ENCODE results near the gene MYOG.

The MYOG gene

GRCh38 chr1:203041351-203041932 is 44.4 kb downstream of the MYOG start:
- Histone ChIP-seq H3K27ac (ENCODE audit: low read depth, low read length) (no peak overlapping the region), H3K27me3 (ENCODE audit: control insufficient read depth in 5 of 5, insufficient read depth in 4 of 5, low read length in 5 of 5) (peaks cover 6 to 19% (median 17%) of the 10 kb centered on the region in 5 donors)

DNA sequence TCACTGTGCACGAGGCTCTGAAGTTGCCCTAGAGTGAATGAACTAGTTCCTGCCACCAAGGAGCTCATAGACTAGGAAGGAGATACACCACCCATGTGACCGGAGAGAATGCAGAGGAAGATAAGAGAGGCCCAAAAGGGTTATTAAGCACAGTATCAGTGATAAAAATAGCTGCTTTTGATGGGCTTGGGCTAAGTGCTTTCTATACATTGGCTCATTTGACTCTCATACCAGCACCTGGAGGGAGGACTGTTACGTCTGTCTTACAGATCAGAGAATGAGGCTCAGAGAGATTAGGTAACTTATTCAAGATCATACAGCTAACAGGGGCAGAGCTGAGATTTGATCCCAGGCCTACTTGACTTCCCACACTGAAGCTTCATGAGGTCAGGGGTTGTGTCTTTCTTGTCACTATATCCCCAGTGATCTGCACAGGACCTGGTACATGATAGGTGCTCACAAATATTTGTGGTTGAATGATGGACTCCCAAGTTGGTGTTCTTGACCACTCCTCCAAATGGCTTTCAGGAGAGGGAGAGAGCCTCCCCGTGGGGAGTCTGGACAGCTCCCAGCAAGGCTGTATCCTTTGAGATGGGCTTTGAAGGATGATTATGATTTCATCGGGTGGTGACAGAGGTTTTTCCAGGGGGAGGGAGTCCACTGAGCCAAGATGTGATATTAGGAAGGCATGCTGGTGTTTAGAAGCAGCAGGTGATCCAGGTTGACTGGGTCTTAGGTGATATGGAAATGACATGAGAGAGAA is 45.1 kb downstream of the MYOG start:
- Histone ChIP-seq H3K27ac (ENCODE audit: low read depth, low read length) (no peak overlapping the region), H3K36me3 (ENCODE audit: control insufficient read depth in 5 of 5, insufficient read depth in 5 of 5, low read length in 5 of 5) (no peaks in the 10 kb centered on the region), H3K4me1 (ENCODE audit: control insufficient read depth in 5 of 5, insufficient read depth in 5 of 5, low read length in 5 of 5) (peaks cover 0 to 16% (median 6%) of the 10 kb centered on the region in 5 donors), H3K27me3 (ENCODE audit: control insufficient read depth in 5 of 5, insufficient read depth in 4 of 5, low read length in 5 of 5) (peaks cover 6 to 17% (median 15%) of the 10 kb centered on the region in 5 donors), H3K9ac (ENCODE audit: low read length in 5 of 5) (no peak overlapping the region), H3K9me3 (ENCODE audit: control insufficient read depth in 5 of 5, low read length in 5 of 5) (no peaks in the 10 kb centered on the region), H3K4me3 (ENCODE audit: low read depth in 1 of 5, low read length in 5 of 5) (no peak overlapping the region)

More at GRCh38 chr1:203041351-203041932, 44.4 kb downstream of the MYOG start:
- H3K4me3 ChIP-seq (ENCODE audit: low read depth in 1 of 5, low read length in 5 of 5): no peak overlapping the region
- no peaks in the 10 kb centered on the region for H3K36me3 ChIP-seq (ENCODE audit: control insufficient read depth in 5 of 5, insufficient read depth in 5 of 5, low read length in 5 of 5)
- H3K9me3 ChIP-seq (ENCODE audit: control insufficient read depth in 5 of 5, low read length in 5 of 5): no peaks in the 10 kb centered on the region
- peaks cover 0 to 16% (median 6%) of the 10 kb centered on the region in 5 donors for H3K4me1 ChIP-seq (ENCODE audit: control insufficient read depth in 5 of 5, insufficient read depth in 5 of 5, low read length in 5 of 5)
- no peak overlapping the region for H3K9ac ChIP-seq (ENCODE audit: low read length in 5 of 5)

GRCh38 chr1:203039609-203040512 is 46.0 kb downstream of the MYOG start:
- Histone ChIP-seq H3K36me3 (ENCODE audit: control insufficient read depth in 5 of 5, insufficient read depth in 5 of 5, low read length in 5 of 5) (no peaks in the 10 kb centered on the region), H3K27ac (ENCODE audit: low read depth, low read length) (no peak overlapping the region), H3K4me1 (ENCODE audit: control insufficient read depth in 5 of 5, insufficient read depth in 5 of 5, low read length in 5 of 5) (peaks cover 0 to 16% (median 6%) of the 10 kb centered on the region in 5 donors), H3K27me3 (ENCODE audit: control insufficient read depth in 5 of 5, insufficient read depth in 4 of 5, low read length in 5 of 5) (peaks cover 6 to 15% (median 15%) of the 10 kb centered on the region in 5 donors), H3K4me3 (ENCODE audit: low read depth in 1 of 5, low read length in 5 of 5) (no peak overlapping the region), H3K9me3 (ENCODE audit: control insufficient read depth in 5 of 5, low read length in 5 of 5) (no peaks in the 10 kb centered on the region), H3K9ac (ENCODE audit: low read length in 5 of 5) (no peak overlapping the region)

DNA sequence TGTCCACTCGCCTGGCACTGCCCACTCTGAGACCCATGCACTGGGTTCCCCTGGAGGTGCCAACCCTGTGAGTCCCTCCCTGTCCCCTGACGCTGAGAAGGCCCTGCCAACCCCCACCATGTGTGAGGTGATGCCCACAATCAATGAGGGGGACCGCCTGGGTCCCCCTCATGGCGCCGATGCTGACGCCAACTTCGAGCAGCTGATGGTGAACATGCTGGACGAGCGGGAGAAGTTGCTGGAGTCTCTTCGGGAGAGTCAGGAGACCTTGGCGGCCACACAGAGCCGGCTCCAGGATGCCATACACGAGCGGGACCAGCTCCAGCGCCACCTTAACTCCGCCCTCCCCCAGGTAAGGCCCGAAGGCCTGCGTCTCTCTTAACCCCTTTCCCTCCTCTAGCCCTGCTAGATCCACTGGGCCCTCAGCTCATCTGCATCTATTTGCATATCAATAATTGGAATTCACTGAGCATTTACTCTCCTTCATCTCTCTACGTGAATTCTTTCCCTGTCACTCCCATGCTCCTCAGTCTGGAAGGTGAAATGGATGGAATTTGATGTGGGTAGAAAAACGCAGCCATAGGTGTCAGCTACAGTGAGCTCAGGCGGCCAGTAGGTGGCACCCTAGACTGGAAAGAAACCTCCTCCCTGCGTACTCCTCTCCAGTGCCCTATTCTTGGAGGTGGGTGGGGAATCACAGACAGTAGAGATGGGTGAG is 46.8 kb downstream of the MYOG start:
- no peak overlapping the region for H3K9ac ChIP-seq (ENCODE audit: low read length in 5 of 5)
- H3K4me1 ChIP-seq (ENCODE audit: control insufficient read depth in 5 of 5, insufficient read depth in 5 of 5, low read length in 5 of 5): peaks cover 0 to 16% (median 6%) of the 10 kb centered on the region in 5 donors
- H3K36me3 ChIP-seq (ENCODE audit: control insufficient read depth in 5 of 5, insufficient read depth in 5 of 5, low read length in 5 of 5): no peaks in the 10 kb centered on the region
- H3K4me3 ChIP-seq (ENCODE audit: low read depth in 1 of 5, low read length in 5 of 5): no peak overlapping the region
- H3K27me3 ChIP-seq (ENCODE audit: control insufficient read depth in 5 of 5, insufficient read depth in 4 of 5, low read length in 5 of 5): peaks cover 4 to 18% (median 12%) of the 10 kb centered on the region in 5 donors
- H3K9me3 ChIP-seq (ENCODE audit: control insufficient read depth in 5 of 5, low read length in 5 of 5): no peaks in the 10 kb centered on the region
- no peak overlapping the region for H3K27ac ChIP-seq (ENCODE audit: low read depth, low read length)

- Histone ChIP-seq H3K4me1 (ENCODE audit: control insufficient read depth in 5 of 5, insufficient read depth in 5 of 5, low read length in 5 of 5) (peaks cover 0 to 16% (median 6%) of the 10 kb centered on the region in 5 donors), H3K27ac (ENCODE audit: low read depth, low read length) (no peak overlapping the region), H3K36me3 (ENCODE audit: control insufficient read depth in 5 of 5, insufficient read depth in 5 of 5, low read length in 5 of 5) (no peaks in the 10 kb centered on the region), H3K9me3 (ENCODE audit: control insufficient read depth in 5 of 5, low read length in 5 of 5) (no peaks in the 10 kb centered on the region), H3K9ac (ENCODE audit: low read length in 5 of 5) (no peak overlapping the region), H3K27me3 (ENCODE audit: control insufficient read depth in 5 of 5, insufficient read depth in 4 of 5, low read length in 5 of 5) (peaks cover 4 to 18% (median 10%) of the 10 kb centered on the region in 5 donors), H3K4me3 (ENCODE audit: low read depth in 1 of 5, low read length in 5 of 5) (no peak overlapping the region)
Observed at GRCh38 chr1:203038217-203038741, 47.5 kb downstream of the MYOG start.

- Histone ChIP-seq H3K27ac (ENCODE audit: low read depth, low read length) (no peak overlapping the region), H3K9ac (ENCODE audit: low read length in 5 of 5) (no peak overlapping the region), H3K36me3 (ENCODE audit: control insufficient read depth in 5 of 5, insufficient read depth in 5 of 5, low read length in 5 of 5) (no peaks in the 10 kb centered on the region)
Observed at GRCh38 chr1:203037509-203038190, 48.2 kb downstream of the MYOG start.

GRCh38 chr1:203036537-203036936 is 49.3 kb downstream of the MYOG start:
- H3K27me3 ChIP-seq (ENCODE audit: control insufficient read depth in 5 of 5, insufficient read depth in 4 of 5, low read length in 5 of 5): peaks cover 4 to 18% (median 10%) of the 10 kb centered on the region in 5 donors
- H3K9ac ChIP-seq (ENCODE audit: low read length in 5 of 5): no peak overlapping the region
- H3K4me3 ChIP-seq (ENCODE audit: low read depth in 1 of 5, low read length in 5 of 5): no peak overlapping the region
- H3K4me1 ChIP-seq (ENCODE audit: control insufficient read depth in 5 of 5, insufficient read depth in 5 of 5, low read length in 5 of 5): peaks cover 0 to 16% (median 6%) of the 10 kb centered on the region in 5 donors
- H3K9me3 ChIP-seq (ENCODE audit: control insufficient read depth in 5 of 5, low read length in 5 of 5): no peaks in the 10 kb centered on the region
- no peaks in the 10 kb centered on the region for H3K36me3 ChIP-seq (ENCODE audit: control insufficient read depth in 5 of 5, insufficient read depth in 5 of 5, low read length in 5 of 5)
- H3K27ac ChIP-seq (ENCODE audit: low read depth, low read length): no peak overlapping the region

More at GRCh38 chr1:203037509-203038190, 48.2 kb downstream of the MYOG start:
- Histone ChIP-seq H3K27me3 (ENCODE audit: control insufficient read depth in 5 of 5, insufficient read depth in 4 of 5, low read length in 5 of 5) (peaks cover 4 to 18% (median 10%) of the 10 kb centered on the region in 5 donors), H3K4me1 (ENCODE audit: control insufficient read depth in 5 of 5, insufficient read depth in 5 of 5, low read length in 5 of 5) (peaks cover 0 to 16% (median 6%) of the 10 kb centered on the region in 5 donors), H3K4me3 (ENCODE audit: low read depth in 1 of 5, low read length in 5 of 5) (no peak overlapping the region), H3K9me3 (ENCODE audit: control insufficient read depth in 5 of 5, low read length in 5 of 5) (no peaks in the 10 kb centered on the region)

DNA sequence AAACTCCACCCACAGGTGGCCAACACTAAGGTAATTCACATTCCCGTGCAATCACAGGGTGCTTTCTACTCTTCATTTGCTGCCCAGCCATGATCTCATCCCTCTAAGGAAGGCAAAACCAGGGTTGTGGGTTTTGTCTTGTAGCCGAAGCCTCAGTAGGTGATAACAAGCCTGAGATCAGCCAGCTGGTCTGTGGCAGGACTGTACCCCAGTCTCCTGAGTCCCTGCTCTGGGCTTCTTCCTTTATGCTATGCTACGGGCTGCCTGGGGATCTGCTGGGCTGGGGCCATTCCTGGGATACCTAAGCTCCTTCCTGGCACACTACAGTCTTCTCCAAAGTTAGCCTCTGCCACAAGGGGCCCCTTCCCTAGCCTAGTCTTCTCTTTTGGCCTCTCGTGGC is 49.7 kb downstream of the MYOG start:
- H3K9me3 ChIP-seq (ENCODE audit: control insufficient read depth in 5 of 5, low read length in 5 of 5): no peaks in the 10 kb centered on the region
- peaks cover 0 to 16% (median 6%) of the 10 kb centered on the region in 5 donors for H3K4me1 ChIP-seq (ENCODE audit: control insufficient read depth in 5 of 5, insufficient read depth in 5 of 5, low read length in 5 of 5)
- no peak overlapping the region for H3K4me3 ChIP-seq (ENCODE audit: low read depth in 1 of 5, low read length in 5 of 5)
- H3K27me3 ChIP-seq (ENCODE audit: control insufficient read depth in 5 of 5, insufficient read depth in 4 of 5, low read length in 5 of 5): peaks cover 6 to 16% (median 10%) of the 10 kb centered on the region in 5 donors
- H3K27ac ChIP-seq (ENCODE audit: low read depth, low read length): no peak overlapping the region
- no peaks in the 10 kb centered on the region for H3K36me3 ChIP-seq (ENCODE audit: control insufficient read depth in 5 of 5, insufficient read depth in 5 of 5, low read length in 5 of 5)
- no peak overlapping the region for H3K9ac ChIP-seq (ENCODE audit: low read length in 5 of 5)

Measured in subcutaneous abdominal adipose tissue (tissue), 5 donors.